Upper lobe of left lung (tissue), 6 donors: ENCODE data around the gene IL16. TPM values are rescaled to one million over a fixed set of nuclear protein-coding genes. Genes with fewer than 3 reads are reported as not detected.
A peak's percentile ranks its signal among the peaks of the same experiment; 100 is the strongest.

Experiments
- ATAC-seq, 2 donors: fragments of 200-7000 bp; cut with Tn5 transposase; one replicate each; pipeline ENCODE4 v1.9.1; 2022; ENCODE audit warnings: mild to moderate bottlenecking in 2 of 2, moderate library complexity in 2 of 2; ENCODE audit not compliant: low FRiP score in 2 of 2
- DNase-seq, 2 donors: peaks; one replicate each; pipeline ENCODE4 v3.0.0-alpha.2; 2019 to 2020
- H3K27ac ChIP-seq, 4 donors: fragments of 200-600 bp; sonication (generic); one replicate each; pipeline ENCODE4 v1.5.1; 2016 to 2019
- H3K27me3 ChIP-seq, 4 donors: fragments of 200-600 bp; sonication (generic); one replicate each; pipeline ENCODE4 v1.5.1; 2017 to 2019
- H3K36me3 ChIP-seq, 4 donors: fragments of 200-600 bp; sonication (generic); one replicate each; pipeline ENCODE4 v1.5.1; 2016 to 2019
- H3K4me1 ChIP-seq, 4 donors: fragments of 200-600 bp; sonication (generic); one replicate each; pipeline ENCODE4 v1.5.1; 2018 to 2019
- H3K4me3 ChIP-seq, 4 donors: fragments of 200-600 bp; sonication (generic); one replicate each; pipeline ENCODE4 v1.5.1; 2017 to 2019; ENCODE audit warnings: mild to moderate bottlenecking in 2 of 4, moderate library complexity in 1 of 4
- H3K9me3 ChIP-seq, 4 donors: fragments of 200-600 bp; sonication (generic); one replicate each; pipeline ENCODE4 v1.5.1; 2018 to 2019
- CTCF ChIP-seq, 6 experiments: fragments of 450-650 bp in 4 of 6; fragments of 200-600 bp in 2 of 6; sonication (generic) in 2 of 6; IDR thresholded peaks; one replicate each; pipeline ENCODE4 v1.5.1; 2016 to 2019; ENCODE audit warnings: antibody characterized with exemption in 6 of 6
- EP300 ChIP-seq, 4 donors: sonication (generic); formaldehyde crosslinking; IDR thresholded peaks; one replicate each; pipeline ENCODE4 v1.5.1; 2017; ENCODE audit warnings: antibody characterized with exemption in 4 of 4, control low read depth in 2 of 4
- POLR2A ChIP-seq, 4 donors: fragments of 450-650 bp; IDR thresholded peaks; one replicate each; pipeline ENCODE4 v1.5.1; 2016 to 2017; ENCODE audit warnings: antibody characterized with exemption in 4 of 4, mild to moderate bottlenecking in 2 of 4
- POLR2AphosphoS5 ChIP-seq, 2 donors: sonication (generic); formaldehyde crosslinking; IDR thresholded peaks; one replicate each; pipeline ENCODE4 v1.5.1; 2017; ENCODE audit warnings: antibody characterized with exemption in 2 of 2
- WGBS, 2 donors: methylation state at CpG; one replicate each; pipeline ENCODE4 v1.1.5; 2017 to 2018; 5-methylcytosine and 5-hydroxymethylcytosine counted together
- total RNA-seq, 6 donors: library from RNA; depleted of rRNA in 4 of 6; stranded (reverse); fragments of >200 nt in 4 of 6; gene quantifications; one replicate each; pipeline versions ENCODE4 v1.1.0 to v1.2.1, GENCODE V29; 2016 to 2021
- donor health status: DM: no; HTN: no; CAD: no; lungs with moderate emphysema.
- donor health status: DM: no; HTN: yes; CAD: no; lungs with severe emphysema.

The IL16 gene
- 100 to 1,000 TPM in 1 of 6 donors, 10 to 100 TPM in 5; 18.9 to 102 (median 31.8) TPM for total RNA-seq

DNA sequence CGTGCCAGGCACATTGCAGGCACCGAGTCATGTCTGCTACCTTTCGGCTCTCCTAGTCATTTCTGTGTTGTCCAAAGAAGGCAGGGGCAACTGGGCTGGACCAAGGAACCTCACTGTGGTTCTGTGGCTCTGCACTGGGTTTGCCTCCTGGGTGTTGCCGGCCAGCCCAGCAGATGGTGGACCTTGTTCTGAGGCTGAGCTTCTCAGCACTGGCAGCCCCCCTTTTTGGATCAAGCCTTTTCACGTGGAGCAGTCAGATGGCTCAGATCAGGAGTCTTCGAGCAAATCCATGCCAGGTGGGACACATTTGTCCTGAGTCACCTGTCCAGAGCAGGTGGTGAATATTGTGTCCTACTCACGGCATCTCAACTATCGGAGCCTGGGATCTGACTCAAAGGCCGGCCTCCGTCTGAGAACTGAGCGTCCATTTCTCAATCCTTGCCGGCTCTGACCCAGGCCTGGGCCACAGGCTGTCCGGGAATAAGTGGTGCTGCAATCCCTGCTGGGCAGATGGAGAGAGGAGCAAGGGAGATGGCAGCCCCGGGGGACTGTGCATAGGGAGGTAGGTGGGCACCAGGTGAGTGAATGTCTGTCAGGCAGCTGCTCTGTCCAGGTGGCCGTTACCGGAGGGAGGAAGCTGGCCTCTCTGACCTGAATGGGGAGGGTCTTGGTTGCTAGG is at the start of gene IL16:
Gene IL16, plus strand, starts transcription at position 304 of the 679 bp plus-strand sequence. CDS start 28,521 bp downstream, outside the sequence.
- Histone ChIP-seq H3K27me3 (no peaks in the 10 kb centered on the region), H3K4me3 (no peak within 1 kb of the TSS), H3K9me3 (no peaks in the 10 kb centered on the region), H3K4me1 (peaks cover 3 to 10% (median 4%) of the 10 kb centered on the region in 4 donors), H3K27ac (peak within 1 kb of the TSS in 3 of 4 donors; percentile 23 to 57 (median 49)), H3K36me3 (no peaks in the 10 kb centered on the region)
- DNase-seq, result no peak
- TF ChIP-seq EP300 (IDR thresholded peaks at IDR 0.05), result no peak
- WGBS, 2 donors, result 85 to 89% methylated on average over 9 to 15 of the region's 16 CpGs
- peak in 1 of 2 donors; percentile 8 for ATAC-seq

GRCh38 chr15:81151389-81151788 is 45.3 kb upstream of the IL16 start:
- 64 to 71% methylated on average over 7 of the region's 7 CpGs for WGBS, 2 donors
- DNase-seq (peak in 1 of 2 donors; percentile 33), ATAC-seq (no peak)
- H3K4me1 ChIP-seq, result peaks cover 4 to 10% (median 5%) of the 10 kb centered on the region in 4 donors
- TF ChIP-seq EP300 (IDR thresholded peaks at IDR 0.05), result no peak
- TF ChIP-seq POLR2A (IDR thresholded peaks at IDR 0.05), result no peak
- no peak for TF ChIP-seq POLR2AphosphoS5 (IDR thresholded peaks at IDR 0.05)
- TF ChIP-seq CTCF (IDR thresholded peaks at IDR 0.05), result no peak
- peaks cover 0 to 9% (median 0%) of the 10 kb centered on the region in 4 donors for H3K36me3 ChIP-seq
- no peak overlapping the region for H3K27ac ChIP-seq
- no peak overlapping the region for H3K4me3 ChIP-seq
- H3K27me3 ChIP-seq, result no peaks in the 10 kb centered on the region
- no peaks in the 10 kb centered on the region for H3K9me3 ChIP-seq

GRCh38 chr15:81152339-81152738 is 44.3 kb upstream of the IL16 start:
- no peak for ATAC-seq
- 93 to 95% methylated on average over 4 of the region's 4 CpGs for WGBS, 2 donors
- H3K4me1 ChIP-seq, result peaks cover 5 to 12% (median 8%) of the 10 kb centered on the region in 4 donors
- no peak overlapping the region for H3K4me3 ChIP-seq
- no peak for DNase-seq
- peaks cover 0 to 8% (median 0%) of the 10 kb centered on the region in 4 donors for H3K36me3 ChIP-seq
- no peaks in the 10 kb centered on the region for H3K9me3 ChIP-seq
- no peak for TF ChIP-seq CTCF (IDR thresholded peaks at IDR 0.05)
- no peak for TF ChIP-seq EP300 (IDR thresholded peaks at IDR 0.05)
- TF ChIP-seq POLR2A (IDR thresholded peaks at IDR 0.05), result no peak
- no peak for TF ChIP-seq POLR2AphosphoS5 (IDR thresholded peaks at IDR 0.05)
- no peaks in the 10 kb centered on the region for H3K27me3 ChIP-seq
- no peak overlapping the region for H3K27ac ChIP-seq

GRCh38 chr15:81152799-81153198 is 43.9 kb upstream of the IL16 start:
- no peak for ATAC-seq
- peaks cover 0 to 7% (median 0%) of the 10 kb centered on the region in 4 donors for H3K36me3 ChIP-seq
- DNase-seq, result no peak
- H3K27ac ChIP-seq, result no peak overlapping the region
- H3K4me3 ChIP-seq, result no peak overlapping the region
- H3K27me3 ChIP-seq, result no peaks in the 10 kb centered on the region
- TF ChIP-seq EP300 (IDR thresholded peaks at IDR 0.05), result no peak
- TF ChIP-seq CTCF (IDR thresholded peaks at IDR 0.05), result no peak
- TF ChIP-seq POLR2A (IDR thresholded peaks at IDR 0.05), result no peak
- TF ChIP-seq POLR2AphosphoS5 (IDR thresholded peaks at IDR 0.05), result no peak
- H3K4me1 ChIP-seq, result peaks cover 5 to 14% (median 10%) of the 10 kb centered on the region in 4 donors
- no peaks in the 10 kb centered on the region for H3K9me3 ChIP-seq
- 89 to 96% methylated on average over 4 of the region's 4 CpGs for WGBS, 2 donors

GRCh38 chr15:81155375-81156218 is 41.1 kb upstream of the IL16 start:
- H3K36me3 ChIP-seq, result no peaks in the 10 kb centered on the region
- H3K27ac ChIP-seq, result peak overlapping the region in 2 of 4 donors; percentile 37 to 42
- no peak overlapping the region for H3K4me3 ChIP-seq
- TF ChIP-seq CTCF (IDR thresholded peaks at IDR 0.05) (peak; percentile 39 to 67 (median 56)), POLR2AphosphoS5 (IDR thresholded peaks at IDR 0.05) (no peak), EP300 (IDR thresholded peaks at IDR 0.05) (peak in 1 of 4 donors; percentile 27), POLR2A (IDR thresholded peaks at IDR 0.05) (no peak)
- ATAC-seq (peak in 1 of 2 donors; percentile 72), DNase-seq (peak in 1 of 2 donors; percentile 42)
- peaks cover 11 to 25% (median 19%) of the 10 kb centered on the region in 4 donors for H3K4me1 ChIP-seq
- 51 to 56% methylated on average over 10 of the region's 10 CpGs for WGBS, 2 donors
- H3K9me3 ChIP-seq, result no peaks in the 10 kb centered on the region
- H3K27me3 ChIP-seq, result no peaks in the 10 kb centered on the region
